Inflammatory macrophage treated with lipopolysaccharide for 4 hours (primary cell): Measurements from ENCODE around the gene TRAK1.

Source experiments
- DNase-seq: peaks from one replicate; pipeline ENCODE4 v3.0.0-alpha.2; 2020

TRAK1 gene

DNA sequence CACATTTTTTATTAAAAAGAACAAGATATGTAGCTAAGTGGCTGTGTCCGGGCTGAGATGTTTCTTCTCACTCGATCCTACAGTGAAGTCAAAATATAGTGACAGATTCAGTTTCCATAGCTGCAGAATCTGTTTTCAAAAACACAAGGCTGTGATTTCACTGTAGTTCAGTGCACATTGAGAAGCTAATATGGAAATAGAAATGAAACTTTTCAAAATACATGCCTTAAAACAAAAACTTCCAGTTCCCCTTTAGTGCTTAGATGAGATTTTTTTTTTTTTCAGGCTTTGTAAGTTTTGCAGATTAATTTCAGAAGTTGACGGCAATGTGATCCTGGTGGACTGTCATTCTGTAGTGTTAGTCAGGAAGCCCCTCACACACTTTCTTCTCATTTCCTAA, 23.8 kb upstream of the TRAK1 start:
- DNase-seq: peak; percentile 87

DNA sequence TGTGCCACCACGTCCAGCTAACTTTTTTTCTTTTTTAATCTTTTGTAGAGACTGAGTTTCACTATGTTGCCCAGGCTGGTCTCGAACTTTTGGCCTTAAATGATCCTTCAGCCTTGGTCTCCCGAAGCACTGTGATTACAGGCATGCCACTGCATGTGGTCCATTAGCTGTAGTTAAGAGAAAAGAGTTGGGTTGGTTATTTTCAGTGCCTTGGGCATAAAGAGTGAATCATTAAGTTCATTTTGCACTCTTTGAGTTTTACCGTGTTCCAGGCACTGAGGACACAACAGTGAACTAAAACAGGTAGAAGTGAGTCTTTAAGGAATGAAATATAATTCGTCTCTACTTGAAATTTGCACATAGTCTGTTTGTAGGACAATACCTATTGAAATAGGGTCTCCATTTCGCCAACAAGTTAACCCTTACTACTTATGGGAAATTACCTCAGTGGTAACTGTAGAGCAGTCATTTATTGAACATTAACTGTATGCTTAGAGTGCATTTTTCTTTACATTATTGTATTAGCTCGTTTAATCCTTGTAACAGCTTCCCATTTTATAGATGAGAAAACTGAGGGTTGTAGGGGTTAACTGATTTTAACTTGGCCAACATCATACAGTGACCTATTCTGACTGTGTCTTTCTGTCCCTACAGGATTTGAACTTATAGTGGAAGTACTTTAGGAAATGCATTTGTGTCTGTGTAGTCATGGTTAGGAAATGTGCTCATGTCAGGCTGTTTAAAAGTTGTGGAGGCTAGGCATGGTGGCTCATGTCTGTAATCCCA, 22.7 kb upstream of the TRAK1 start:
- no peak for DNase-seq

DNA sequence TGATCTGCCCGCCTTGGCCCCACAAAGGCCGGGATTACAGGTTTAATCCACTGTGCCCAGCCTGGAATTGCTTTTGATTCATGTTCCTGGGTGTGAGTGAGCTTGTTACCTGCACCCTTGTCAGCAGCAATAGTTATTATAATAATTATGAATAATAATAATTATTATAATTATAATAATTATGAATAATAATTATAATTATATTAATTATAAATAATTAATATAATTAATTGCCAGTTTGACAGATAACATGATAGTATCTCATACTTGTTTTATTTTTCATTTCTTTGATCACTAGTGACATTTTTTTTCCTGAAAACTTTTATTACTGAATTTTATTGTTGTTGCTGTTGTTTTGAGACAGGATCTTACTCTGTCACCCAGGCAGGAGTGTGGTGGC, 21.1 kb upstream of the TRAK1 start:
- no peak for DNase-seq

DNA sequence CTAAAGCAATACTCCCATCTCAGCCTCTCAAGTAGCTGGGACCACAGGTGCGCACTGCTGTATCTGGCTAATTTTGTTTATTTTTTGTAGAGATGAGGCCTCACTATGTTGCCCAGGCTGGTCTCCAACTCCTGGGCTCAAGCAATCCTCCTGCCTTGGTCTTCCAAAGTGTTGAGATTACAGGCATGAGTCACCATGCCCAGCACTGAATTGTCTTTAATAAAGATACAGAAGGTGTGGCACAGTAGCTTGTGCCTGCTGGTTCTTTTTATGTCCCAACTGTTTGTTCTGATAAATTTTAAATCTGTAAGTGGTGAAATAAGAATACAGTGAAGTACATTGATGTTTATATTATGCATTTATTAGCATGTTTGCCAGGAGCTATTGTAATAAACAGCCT, 20.6 kb upstream of the TRAK1 start:
- DNase-seq: no peak

DNA sequence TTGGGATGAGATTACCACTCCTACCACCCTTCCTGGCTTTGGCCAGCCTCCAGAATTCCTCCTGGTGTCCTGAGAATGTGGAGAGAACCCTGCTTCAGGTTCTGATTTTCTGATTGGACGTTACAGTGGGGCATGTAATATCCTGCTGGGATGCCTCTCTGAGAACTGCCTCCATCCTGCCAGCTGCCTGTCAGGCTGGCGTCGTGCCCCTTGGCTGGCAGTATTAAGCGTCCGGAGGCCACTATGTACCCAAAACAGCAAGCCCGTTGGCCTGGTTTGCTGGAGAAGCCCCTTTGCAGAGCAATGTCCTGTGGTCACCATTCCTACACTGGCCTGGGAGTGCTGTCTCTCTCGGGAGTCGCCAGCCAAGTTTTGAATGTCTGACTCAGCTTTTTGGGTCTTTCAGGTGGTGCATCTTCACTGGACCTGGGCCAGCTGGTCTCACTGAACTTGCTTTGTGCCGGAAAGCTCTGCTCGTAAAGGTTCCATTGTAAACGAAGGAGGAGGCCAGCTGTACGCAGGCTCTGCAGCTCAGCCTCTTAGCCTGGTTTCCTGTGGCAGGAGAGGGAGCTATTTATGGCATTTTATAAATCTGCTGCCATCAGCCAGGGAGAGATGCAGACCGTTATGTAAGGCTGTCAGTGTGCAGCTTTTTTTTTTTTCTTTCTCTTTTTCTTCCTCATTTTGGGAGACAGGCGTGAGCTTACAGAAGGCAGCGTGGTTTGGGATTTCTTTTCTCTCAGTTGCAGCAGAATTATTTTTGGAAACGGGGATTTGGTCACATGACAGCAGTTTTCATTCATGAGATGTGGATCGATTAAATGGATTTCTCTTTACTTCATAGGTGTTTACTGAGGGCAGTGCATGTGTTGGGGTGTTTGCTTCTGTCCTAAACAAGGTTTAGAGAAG, 19.0 kb upstream of the TRAK1 start:
- DNase-seq: peak; percentile 45

DNA sequence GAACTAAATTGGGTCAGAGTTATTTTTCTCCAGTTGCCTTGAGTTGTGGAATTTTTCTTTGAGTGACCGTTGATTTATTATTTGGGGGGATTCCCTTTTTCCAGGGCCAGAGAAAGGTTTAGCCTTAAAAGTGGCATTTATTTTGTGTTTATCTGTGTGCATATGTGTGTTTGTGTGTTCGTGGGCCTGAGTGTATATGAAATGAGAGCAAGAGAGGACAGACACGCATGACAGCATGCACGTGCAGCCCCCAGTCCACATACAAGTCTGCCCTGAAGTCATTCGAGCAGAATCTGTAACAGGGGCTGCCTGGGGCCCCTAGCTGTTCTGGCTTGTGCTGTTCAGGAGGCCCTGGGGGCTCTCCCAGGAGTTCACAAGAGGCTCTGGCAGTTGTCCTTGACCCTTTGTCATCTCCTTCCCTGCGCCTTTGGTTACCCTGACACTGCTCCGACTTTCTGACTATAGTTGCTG, 18.3 kb upstream of the TRAK1 start:
- DNase-seq: no peak

- DNase-seq: no peak
Observed at GRCh38 chr3:42077785-42078184, 13.4 kb upstream of the TRAK1 start.

GRCh38 chr3:42078677-42079076, 12.5 kb upstream of the TRAK1 start:
- no peak for DNase-seq

- peak; percentile 48 for DNase-seq
Observed at GRCh38 chr3:42079701-42080452, 11.3 kb upstream of the TRAK1 start.

DNA sequence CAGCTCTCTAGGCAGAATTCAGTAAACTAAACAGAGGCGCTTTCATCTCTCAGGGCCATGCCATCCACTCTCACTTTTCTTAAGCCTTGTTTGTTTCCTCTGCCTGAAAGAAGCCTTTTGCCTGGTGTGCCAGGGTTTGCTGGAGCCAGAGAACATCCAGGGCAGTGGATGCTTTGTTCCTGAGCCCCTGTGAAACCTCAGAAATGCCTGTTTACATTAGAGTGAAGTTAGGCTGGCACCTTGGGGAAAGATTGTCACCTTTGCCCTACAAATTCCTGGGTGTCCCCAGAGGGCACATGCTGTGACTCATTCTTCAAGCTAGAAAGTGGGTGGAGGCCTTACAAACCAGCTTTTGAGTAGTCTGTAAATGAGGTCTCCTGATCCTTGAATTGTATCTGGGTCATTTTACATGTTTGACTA, 10.7 kb upstream of the TRAK1 start:
- peak; percentile 63 for DNase-seq

DNA sequence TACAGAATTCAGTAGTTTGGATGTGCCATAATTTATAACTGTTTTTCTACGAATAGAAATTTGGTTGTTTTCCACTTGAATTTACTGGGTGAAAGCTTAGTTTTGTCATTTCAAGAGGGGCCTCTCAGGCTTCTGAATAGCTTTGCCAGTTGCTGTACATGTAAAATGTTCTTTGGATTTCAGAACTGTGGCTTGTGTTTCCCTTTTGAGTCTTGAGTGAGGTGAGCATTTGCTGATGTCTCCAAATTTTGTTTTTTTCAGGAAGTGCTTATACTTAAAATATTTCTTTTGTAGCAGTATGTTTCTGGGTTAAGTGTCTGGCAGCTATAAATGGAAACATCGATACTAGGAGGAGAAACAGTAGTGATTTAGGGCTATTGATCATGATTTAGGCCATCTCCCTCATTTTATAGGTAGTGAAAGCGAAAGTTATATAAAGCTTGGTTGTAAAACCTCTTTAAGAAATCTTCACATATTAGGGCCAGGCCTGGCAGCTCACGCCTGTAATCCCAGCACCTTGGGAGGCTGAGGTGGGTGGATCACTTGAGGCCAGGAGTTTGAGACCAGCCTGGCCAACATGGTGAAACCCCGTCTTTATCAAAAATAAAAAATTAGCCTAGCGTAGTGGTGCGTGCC, 9.2 kb upstream of the TRAK1 start:
- peak; percentile 30 for DNase-seq

- DNase-seq: no peak
Observed at GRCh38 chr3:42084586-42084985, 6.6 kb upstream of the TRAK1 start.

DNA sequence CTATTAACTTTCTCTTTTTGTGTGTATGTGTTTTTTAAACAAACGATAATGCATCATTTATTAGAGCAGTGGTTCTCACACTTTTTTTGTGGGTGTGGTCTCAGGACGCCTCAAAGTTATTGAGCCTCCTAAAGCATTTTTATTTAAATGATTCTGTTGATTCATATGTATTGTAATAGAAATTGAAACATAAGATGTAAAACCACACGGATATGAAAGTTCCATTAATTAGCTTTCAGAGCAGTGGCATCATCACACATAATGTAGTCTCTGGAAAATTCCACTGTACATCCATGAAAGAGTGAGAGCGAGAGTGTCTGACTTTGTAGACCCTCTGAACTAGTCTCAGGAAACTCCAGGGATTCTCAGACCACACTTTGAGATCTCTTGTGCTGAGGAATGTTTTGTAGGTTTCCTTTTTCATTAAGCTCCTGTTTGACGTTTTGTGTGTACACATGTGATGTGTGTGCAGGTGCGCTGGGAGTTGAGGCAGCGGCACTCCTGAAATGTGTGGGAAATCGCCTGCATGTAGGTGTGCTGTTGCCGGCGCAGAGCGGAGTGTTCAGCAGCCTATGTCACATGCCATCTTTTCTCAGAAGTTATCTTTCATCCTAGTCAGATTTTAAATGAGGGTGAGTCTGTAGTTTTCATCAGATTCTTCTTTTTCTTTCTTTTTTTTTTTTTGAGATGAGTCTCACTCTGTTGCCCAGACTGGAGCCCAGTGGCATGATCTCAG, 5.3 kb upstream of the TRAK1 start:
- no peak for DNase-seq

GRCh38 chr3:42088803-42089530, 2.2 kb upstream of the TRAK1 start:
- no peak for DNase-seq

GRCh38 chr3:42092006-42092405, 849 bp downstream of the TRAK1 start:
- DNase-seq: no peak

- DNase-seq: no peak
Observed at GRCh38 chr3:42094128-42094527, 3.0 kb downstream of the TRAK1 start.

- no peak for DNase-seq
Observed at GRCh38 chr3:42094691-42095391, 3.7 kb downstream of the TRAK1 start.

DNA sequence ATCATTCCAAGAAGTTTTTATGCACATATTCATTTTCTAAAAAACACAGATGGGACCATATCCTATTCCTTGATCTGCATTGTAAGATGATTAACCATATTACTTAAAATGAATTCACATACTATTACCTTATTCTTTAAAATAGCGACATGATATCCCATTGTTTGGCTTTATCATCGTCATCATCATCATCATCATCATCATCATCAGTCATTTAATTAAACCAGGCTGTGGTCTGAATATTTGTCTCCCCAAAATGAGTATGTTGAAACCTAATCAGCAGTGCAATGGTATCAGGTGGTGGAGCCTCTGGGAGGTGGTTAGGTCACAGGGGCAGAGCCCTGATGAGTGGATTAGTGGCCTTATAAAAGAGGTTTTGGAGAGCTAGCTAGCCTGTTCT, 4.4 kb downstream of the TRAK1 start:
- no peak for DNase-seq

DNA sequence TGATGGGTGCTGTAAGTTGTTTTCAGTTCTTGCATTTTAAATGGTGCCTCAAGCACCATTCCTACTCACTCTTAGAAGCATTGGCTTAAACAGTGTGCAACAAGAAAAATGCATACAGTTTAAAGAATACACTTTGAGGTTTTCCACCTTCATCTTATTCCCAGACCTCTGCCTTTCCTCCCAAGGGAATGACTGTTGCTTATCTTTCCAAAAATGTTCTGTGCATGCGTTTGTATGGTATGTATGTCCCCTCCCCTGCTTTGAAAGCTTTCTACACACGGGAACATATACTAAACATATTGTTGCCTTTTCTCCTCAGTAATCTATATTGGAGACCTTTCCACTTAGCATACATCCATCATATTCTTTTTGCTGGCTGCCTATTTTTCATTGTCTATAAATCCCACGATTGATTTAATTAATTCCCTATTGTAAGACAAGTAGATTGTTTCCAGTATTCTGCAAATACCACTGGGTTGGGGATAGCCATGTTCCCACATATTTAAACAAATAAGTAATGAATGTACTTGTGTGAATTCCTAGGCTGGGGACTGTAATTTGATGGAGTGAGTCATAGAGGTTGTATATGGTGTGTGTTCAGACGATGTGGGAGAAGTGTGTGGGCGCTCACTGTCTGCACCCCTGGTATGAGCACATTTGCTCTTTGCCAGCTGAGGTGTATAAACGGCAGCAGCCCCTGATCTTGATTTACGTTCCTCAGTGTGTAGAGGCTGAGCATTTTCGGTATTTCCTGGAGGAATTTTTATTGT, 5.8 kb downstream of the TRAK1 start:
- DNase-seq: no peak

- no peak for DNase-seq
Observed at GRCh38 chr3:42097566-42097946, 6.4 kb downstream of the TRAK1 start.
